ENCODE measurements around the gene STMN1. TPM values are rescaled to one million over a fixed set of nuclear protein-coding genes. Genes with fewer than 3 reads are reported as not detected.

The STMN1 gene
- total and polyA plus RNA-seq, 2 of the 8 experiments (the other 6 are each of a cell fraction or from before 2014, with no cell fraction given): 116 to 564 TPM

DNA sequence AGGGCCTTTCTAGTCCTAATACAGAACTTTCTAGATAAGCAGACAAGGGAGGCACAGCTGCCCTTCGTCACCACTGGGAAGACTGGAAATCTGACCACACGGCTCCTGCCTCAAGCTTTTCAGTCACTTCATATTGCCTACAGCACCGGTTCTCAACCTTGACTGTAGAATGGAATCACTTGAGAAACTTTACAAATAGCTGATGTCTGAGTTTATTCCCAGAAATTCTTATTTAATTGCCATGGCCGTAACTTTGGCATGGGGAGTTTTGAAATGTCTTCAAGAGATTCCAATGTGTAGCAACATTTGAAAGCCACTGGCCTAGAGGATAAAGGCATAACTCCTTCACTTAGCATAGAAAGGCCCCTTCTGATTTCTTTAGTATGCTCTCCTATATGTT, 42.4 kb upstream of the STMN1 start (continued):
- no peak for TF ChIP-seq SIN3A (conservative IDR thresholded peaks at IDR 0.05 in 1 of 2, IDR thresholded peaks at IDR 0.05 in 1 of 2; ENCODE audit: low read depth in 1 of 2, low read length in 2 of 2)

Data from H1 (cell line).